Effector memory CD4-positive, alpha-beta T cell (primary cell): ENCODE data around the gene LRRC53.

Experiments
- DNase-seq, 3 donors: peaks; one replicate each; pipeline ENCODE4 v3.0.0-alpha.2; 2020
- H3K27ac ChIP-seq: 2 replicates; pipeline ENCODE4 v1.7.0; 2013; ENCODE audit warnings: mild to moderate bottlenecking, low read length, moderate library complexity; ENCODE audit not compliant: insufficient read depth, poor library complexity, severe bottlenecking
- H3K27me3 ChIP-seq: replicated peaks from 2 replicates; pipeline ENCODE4 v1.7.0; 2013; ENCODE audit warnings: mild to moderate bottlenecking, low read length; ENCODE audit not compliant: insufficient read depth, control insufficient read depth, poor library complexity, severe bottlenecking
- H3K36me3 ChIP-seq: 2 replicates; pipeline ENCODE4 v1.7.0; 2013; ENCODE audit warnings: mild to moderate bottlenecking, low read length, moderate library complexity; ENCODE audit not compliant: control insufficient read depth, insufficient read depth
- H3K4me1 ChIP-seq: 2 replicates; pipeline ENCODE4 v1.7.0; 2013; ENCODE audit warnings: low read length, mild to moderate bottlenecking; ENCODE audit not compliant: control insufficient read depth, insufficient read depth, poor library complexity, severe bottlenecking
- H3K4me3 ChIP-seq: 2 replicates; pipeline ENCODE4 v1.7.0; 2013; ENCODE audit warnings: low read length, low read depth, mild to moderate bottlenecking; ENCODE audit not compliant: insufficient read depth, poor library complexity, severe bottlenecking
- H3K9me3 ChIP-seq: 2 replicates; pipeline ENCODE4 v1.7.0; 2013; ENCODE audit warnings: mild to moderate bottlenecking, low read length, moderate library complexity; ENCODE audit not compliant: control insufficient read depth

LRRC53 gene

GRCh38 chr1:74498901-74499300 lies 13.5 kb downstream of the LRRC53 start:
- H3K27me3 ChIP-seq, result no peaks in the 10 kb centered on the region
- H3K4me3 ChIP-seq, result no peak overlapping the region
- no peak overlapping the region for H3K27ac ChIP-seq
- H3K36me3 ChIP-seq, result no peaks in the 10 kb centered on the region
- no peak for DNase-seq
- H3K4me1 ChIP-seq, result no peaks in the 10 kb centered on the region
- H3K9me3 ChIP-seq, result no peaks in the 10 kb centered on the region

GRCh38 chr1:74496669-74497068 lies 15.7 kb downstream of the LRRC53 start:
- H3K27ac ChIP-seq, result no peak overlapping the region
- H3K27me3 ChIP-seq, result no peaks in the 10 kb centered on the region
- no peaks in the 10 kb centered on the region for H3K9me3 ChIP-seq
- H3K4me1 ChIP-seq, result no peaks in the 10 kb centered on the region
- no peak for DNase-seq
- H3K4me3 ChIP-seq, result no peak overlapping the region
- no peaks in the 10 kb centered on the region for H3K36me3 ChIP-seq

- Histone ChIP-seq H3K4me1 (no peaks in the 10 kb centered on the region), H3K36me3 (no peaks in the 10 kb centered on the region), H3K4me3 (no peak overlapping the region), H3K27me3 (no peaks in the 10 kb centered on the region), H3K27ac (no peak overlapping the region), H3K9me3 (no peaks in the 10 kb centered on the region)
- DNase-seq, result no peak
Measured at GRCh38 chr1:74486036-74486435, 26.4 kb downstream of the LRRC53 start.

GRCh38 chr1:74485622-74486021 lies 26.8 kb downstream of the LRRC53 start:
- no peaks in the 10 kb centered on the region for H3K36me3 ChIP-seq
- DNase-seq, result no peak
- H3K4me3 ChIP-seq, result no peak overlapping the region
- H3K9me3 ChIP-seq, result no peaks in the 10 kb centered on the region
- H3K27ac ChIP-seq, result no peak overlapping the region
- H3K4me1 ChIP-seq, result no peaks in the 10 kb centered on the region
- H3K27me3 ChIP-seq, result no peaks in the 10 kb centered on the region

GRCh38 chr1:74481607-74482006 lies 30.8 kb downstream of the LRRC53 start:
- Histone ChIP-seq H3K4me3 (no peak overlapping the region), H3K9me3 (no peaks in the 10 kb centered on the region), H3K27me3 (no peaks in the 10 kb centered on the region), H3K4me1 (no peaks in the 10 kb centered on the region), H3K27ac (no peak overlapping the region), H3K36me3 (no peaks in the 10 kb centered on the region)
- DNase-seq, result no peak

GRCh38 chr1:74480068-74480467 lies 32.3 kb downstream of the LRRC53 start:
- Histone ChIP-seq H3K4me1 (no peaks in the 10 kb centered on the region), H3K36me3 (no peaks in the 10 kb centered on the region), H3K27me3 (no peaks in the 10 kb centered on the region), H3K27ac (no peak overlapping the region), H3K4me3 (no peak overlapping the region), H3K9me3 (no peaks in the 10 kb centered on the region)
- DNase-seq, result no peak

- no peak overlapping the region for H3K27ac ChIP-seq
Measured at GRCh38 chr1:74478979-74479378, 33.4 kb downstream of the LRRC53 start.

GRCh38 chr1:74474585-74474984 lies 37.8 kb downstream of the LRRC53 start:
- no peaks in the 10 kb centered on the region for H3K36me3 ChIP-seq
- H3K9me3 ChIP-seq, result no peaks in the 10 kb centered on the region
- no peak overlapping the region for H3K4me3 ChIP-seq
- H3K27me3 ChIP-seq, result no peaks in the 10 kb centered on the region
- no peaks in the 10 kb centered on the region for H3K4me1 ChIP-seq
- no peak for DNase-seq
- H3K27ac ChIP-seq, result no peak overlapping the region

More at GRCh38 chr1:74478979-74479378, 33.4 kb downstream of the LRRC53 start:
- no peaks in the 10 kb centered on the region for H3K27me3 ChIP-seq
- H3K4me3 ChIP-seq, result no peak overlapping the region
- H3K36me3 ChIP-seq, result no peaks in the 10 kb centered on the region
- no peaks in the 10 kb centered on the region for H3K4me1 ChIP-seq
- no peaks in the 10 kb centered on the region for H3K9me3 ChIP-seq
- DNase-seq, result no peak

- DNase-seq, result no peak
- Histone ChIP-seq H3K9me3 (no peaks in the 10 kb centered on the region), H3K27me3 (no peaks in the 10 kb centered on the region), H3K4me1 (no peaks in the 10 kb centered on the region), H3K36me3 (no peaks in the 10 kb centered on the region), H3K4me3 (no peak overlapping the region), H3K27ac (no peak overlapping the region)
Measured at GRCh38 chr1:74471470-74471869, 40.9 kb downstream of the LRRC53 start.

- Histone ChIP-seq H3K27me3 (no peaks in the 10 kb centered on the region), H3K36me3 (no peaks in the 10 kb centered on the region)
- no peak for DNase-seq
Measured at GRCh38 chr1:74470936-74471335, 41.5 kb downstream of the LRRC53 start.

GRCh38 chr1:74470251-74470650 lies 42.2 kb downstream of the LRRC53 start:
- Histone ChIP-seq H3K36me3 (no peaks in the 10 kb centered on the region), H3K27me3 (no peaks in the 10 kb centered on the region), H3K9me3 (no peaks in the 10 kb centered on the region), H3K4me1 (no peaks in the 10 kb centered on the region), H3K4me3 (no peak overlapping the region), H3K27ac (no peak overlapping the region)
- no peak for DNase-seq

More at GRCh38 chr1:74470936-74471335, 41.5 kb downstream of the LRRC53 start:
- no peak overlapping the region for H3K4me3 ChIP-seq
- no peaks in the 10 kb centered on the region for H3K9me3 ChIP-seq
- no peaks in the 10 kb centered on the region for H3K4me1 ChIP-seq
- H3K27ac ChIP-seq, result no peak overlapping the region
